GM18519 (cell line): ENCODE results near the gene GLP2R.

Experiments used
- ATAC-seq: cut with Tn5 transposase; IDR thresholded peaks from one replicate; pipeline ENCODE4 v1.9.1; 2021; ENCODE audit warnings: mild to moderate bottlenecking, moderate library complexity; ENCODE audit not compliant: unreplicated experiment, low FRiP score

The GLP2R gene

DNA sequence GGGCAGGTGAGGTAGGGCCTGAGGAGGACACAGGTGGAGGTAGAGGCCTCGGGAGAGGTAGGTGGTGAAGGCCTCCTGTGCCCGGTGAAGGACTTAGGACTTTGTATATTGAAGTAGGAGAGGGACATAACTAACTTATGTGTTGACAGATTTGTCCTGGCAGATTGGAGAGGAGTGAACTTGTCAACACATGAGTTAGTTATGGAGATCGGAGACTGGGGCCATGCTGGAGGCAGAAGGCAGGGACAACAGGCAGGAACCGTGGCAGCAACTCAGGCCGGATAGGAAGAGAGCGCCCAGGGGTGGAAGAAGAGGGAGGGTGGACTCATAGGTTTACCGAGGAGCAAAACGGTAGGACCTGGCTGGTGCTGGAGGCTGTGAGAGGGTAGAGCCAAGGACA is 18.4 kb downstream of the GLP2R start:
- no peak for ATAC-seq

DNA sequence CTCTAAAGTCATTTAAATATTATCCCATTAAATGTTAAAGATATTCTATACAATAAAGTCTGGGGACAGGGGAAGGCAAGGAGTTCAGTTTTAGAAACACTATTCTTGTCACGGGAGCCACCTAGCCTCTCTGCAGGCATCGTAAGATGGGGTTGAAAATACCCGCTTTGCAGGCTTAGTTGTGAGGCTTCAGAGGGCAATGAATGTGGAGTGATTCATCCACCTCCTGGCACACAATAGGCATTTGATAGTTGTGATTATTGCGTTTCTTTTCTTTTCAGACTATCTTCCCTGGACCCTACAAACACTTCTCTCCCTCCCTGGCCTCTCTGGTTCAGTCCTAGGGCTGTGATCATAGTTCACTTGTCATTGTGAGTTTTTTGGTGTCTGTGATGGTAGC is 19.6 kb downstream of the GLP2R start:
- no peak for ATAC-seq

DNA sequence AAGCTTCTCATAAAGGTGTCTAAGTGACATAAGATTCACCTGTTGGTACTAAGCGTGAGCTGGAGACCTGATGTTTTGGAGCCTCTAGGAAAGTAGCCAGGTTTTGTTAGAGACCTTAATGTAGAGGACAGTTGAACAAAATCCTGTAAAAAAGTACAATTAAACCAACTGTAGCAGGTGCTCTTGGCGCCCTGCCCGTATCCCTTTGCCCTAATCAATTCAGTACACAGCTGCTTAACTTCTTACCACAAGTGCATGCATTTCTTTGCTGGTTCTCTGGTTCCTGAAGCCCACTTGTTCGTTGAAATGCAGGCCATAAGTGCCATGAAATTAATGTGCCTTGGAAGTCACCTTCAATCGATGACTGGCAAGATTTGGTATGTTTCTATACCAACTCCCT is 24.4 kb downstream of the GLP2R start:
- no peak for ATAC-seq

DNA sequence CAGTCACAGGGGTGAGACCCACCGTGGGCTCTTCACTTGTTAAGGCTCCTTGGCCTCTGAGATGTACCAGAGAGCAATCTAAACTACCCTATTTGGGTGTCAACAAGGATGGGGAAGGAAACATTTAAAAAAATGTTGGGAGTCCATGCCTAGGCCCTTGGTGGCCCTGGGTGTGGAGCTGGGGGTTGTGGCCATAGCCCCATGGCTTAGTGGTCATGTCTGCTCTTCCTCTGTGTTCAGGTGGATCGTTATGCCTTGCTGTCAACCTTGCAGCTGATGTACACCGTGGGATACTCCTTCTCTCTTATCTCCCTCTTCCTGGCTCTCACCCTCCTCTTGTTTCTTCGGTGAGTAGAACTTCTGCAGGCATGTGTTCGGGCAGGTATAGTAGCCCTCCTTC is 28.5 kb downstream of the GLP2R start:
- no peak for ATAC-seq

DNA sequence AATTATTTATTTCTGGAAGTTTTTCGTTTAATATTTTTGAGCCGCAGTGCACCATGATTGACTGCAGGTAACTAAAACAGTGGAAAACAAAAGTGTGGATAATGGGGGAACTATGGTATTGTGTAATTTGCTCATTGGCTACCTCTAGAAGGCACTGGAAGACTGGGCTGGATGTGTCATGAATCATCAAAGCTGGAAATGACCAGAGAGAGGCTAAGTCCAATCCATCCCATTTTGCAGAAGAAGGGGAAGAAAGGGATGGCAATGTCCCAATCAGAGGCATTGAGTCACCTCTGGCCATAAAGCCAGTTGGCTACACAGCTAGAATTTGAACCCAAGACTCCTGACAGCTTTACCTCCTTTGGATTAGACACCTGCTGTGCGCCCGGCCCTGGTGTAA is 29.3 kb downstream of the GLP2R start:
- no peak for ATAC-seq

DNA sequence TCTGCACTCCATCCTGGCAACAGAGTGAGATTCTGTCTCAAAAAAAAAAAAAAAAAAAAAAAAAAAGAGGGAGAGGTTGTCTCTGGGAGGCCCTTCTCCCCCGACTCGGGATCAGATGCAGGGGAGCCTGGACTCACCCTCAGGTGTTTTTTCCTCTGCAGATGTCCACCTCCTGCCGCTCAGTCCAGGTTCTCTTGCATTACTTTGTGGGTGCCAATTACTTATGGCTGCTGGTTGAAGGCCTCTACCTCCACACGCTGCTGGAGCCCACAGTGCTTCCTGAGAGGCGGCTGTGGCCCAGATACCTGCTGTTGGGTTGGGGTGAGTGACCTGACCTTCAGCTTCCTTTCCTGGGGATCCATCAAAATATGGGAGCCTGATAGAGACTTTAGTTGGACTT is 34.1 kb downstream of the GLP2R start:
- no peak for ATAC-seq

DNA sequence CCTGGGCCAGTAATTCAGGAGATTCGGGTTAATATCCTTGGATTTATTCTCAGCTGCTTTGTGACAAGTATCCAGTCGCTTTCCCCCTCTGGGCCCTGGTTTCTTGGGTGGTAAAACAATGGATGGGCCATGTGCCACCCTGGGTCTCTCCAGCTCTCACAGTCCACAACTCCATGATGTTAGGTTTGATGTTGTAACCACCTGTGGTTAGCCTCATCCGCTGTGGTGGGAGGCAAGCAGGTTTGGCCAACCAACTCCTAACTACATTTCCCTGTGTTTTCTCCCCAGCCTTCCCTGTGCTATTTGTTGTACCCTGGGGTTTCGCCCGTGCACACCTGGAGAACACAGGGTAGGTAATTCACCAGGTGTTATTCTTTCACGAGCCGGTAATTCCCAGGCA is 35.1 kb downstream of the GLP2R start:
- no peak for ATAC-seq

DNA sequence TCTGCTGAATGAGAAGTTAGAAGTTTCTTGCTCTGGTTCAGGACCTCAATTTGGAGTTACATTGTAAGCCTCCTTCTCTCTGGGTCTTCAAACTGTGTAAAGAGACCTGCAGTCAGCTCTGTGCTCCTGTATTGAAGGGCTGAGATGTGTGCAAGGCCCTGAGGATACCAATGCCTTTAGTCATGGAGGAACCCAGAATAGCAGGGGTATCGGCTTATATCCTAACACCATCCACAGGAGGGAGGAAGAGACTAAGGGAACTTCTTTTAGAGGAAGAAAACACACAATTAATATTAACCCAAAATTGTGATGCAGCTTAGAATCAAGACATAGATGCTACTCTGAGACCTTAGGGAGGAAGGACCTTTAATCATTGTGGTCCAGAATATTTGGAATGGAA is 36.5 kb downstream of the GLP2R start:
- ATAC-seq, result no peak

DNA sequence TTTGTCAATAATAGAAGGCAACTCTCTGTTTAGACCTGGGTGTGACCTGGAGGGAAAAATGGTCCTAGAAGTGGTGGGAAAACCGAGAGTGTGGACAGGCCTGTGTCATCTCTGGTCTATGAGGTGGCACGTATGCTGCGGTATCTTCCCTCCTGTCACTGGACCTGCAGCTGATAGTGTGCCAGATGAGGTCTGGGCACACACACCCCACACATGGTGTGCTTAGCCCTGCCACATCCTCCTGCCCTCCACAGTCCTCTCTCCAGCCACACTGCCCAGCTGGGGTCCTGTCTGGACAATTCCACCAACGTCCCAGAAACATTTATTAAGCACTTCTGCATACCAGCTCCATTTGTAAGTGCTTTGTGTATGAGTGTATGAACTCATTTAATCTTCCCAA is 37.2 kb downstream of the GLP2R start:
- ATAC-seq, result no peak

DNA sequence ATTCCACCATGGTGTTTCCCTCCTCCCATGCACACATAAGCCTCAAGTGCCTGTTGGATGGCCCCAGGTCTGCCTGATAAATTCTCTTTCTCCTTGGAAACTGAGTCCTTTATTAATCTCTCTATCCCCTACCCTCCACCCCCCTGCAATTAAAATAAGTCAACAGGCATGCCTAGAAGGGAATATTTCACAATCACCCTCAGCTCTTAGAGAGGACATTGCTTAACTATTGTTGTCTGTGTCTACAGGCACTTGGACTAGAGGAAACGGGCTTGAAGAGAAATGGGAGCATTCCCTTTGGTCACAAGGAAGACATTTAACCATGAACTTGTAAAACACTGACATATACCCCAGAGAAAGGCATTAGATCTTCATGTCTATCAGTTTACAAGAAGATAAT is 39.9 kb downstream of the GLP2R start:
- ATAC-seq, result no peak

DNA sequence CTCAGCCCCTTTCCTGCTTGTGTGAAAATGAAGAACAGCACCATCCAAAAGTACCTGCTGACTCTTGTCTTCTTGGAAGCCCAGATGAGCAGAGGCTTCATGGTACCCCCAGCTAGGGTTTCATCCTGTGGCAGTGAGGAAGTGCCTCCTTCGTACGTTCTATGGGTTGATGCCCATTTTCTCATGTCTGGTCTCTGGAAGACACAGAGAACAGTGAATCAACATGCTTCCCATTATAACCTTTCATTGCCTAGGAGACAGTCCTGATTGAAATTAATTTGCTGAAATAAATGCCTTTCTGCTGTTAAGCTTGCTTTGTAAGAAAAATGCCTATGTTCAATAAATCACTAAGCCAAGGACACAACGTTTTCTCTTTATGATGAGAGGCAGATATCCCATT is 42.8 kb downstream of the GLP2R start:
- no peak for ATAC-seq

DNA sequence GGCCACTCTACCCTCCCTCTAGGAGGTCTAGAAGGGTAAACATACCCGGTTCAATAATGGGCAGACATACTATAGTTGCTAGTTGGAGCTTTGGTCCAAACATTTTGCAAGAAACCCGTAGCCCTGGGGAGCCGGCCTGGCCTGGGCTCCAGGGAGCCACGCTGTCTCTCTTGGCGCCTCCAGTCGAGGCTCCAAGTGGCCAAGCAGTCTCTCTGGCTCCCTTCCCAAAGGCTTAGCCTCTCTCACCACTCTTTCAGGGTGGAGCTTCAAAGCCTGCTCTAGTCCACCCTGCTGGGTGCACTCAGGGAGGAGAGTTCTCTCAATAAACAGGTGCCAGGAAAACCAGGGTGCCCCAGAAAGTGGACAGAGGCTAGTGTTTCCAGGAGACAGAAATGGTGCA is 47.1 kb downstream of the GLP2R start:
- ATAC-seq, result no peak

DNA sequence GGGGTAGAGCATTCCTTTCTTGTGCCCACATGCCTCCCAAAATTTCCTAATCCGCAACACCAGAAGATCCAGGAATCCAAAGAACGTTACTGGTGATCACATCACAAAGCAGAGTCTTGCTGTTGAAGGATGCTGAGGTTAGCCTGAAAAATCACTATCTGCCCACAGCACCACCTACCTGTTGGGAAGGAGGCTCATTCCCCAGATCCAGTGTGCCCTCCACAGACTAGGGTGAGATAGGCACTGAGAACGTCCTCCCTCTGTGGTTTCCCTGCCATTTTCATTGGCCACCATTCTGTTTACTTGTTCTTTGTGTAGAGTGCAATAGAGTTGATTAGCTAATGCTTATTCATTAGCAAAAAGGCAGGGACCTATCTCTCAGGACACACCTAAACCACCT is 49.0 kb downstream of the GLP2R start:
- ATAC-seq, result no peak

DNA sequence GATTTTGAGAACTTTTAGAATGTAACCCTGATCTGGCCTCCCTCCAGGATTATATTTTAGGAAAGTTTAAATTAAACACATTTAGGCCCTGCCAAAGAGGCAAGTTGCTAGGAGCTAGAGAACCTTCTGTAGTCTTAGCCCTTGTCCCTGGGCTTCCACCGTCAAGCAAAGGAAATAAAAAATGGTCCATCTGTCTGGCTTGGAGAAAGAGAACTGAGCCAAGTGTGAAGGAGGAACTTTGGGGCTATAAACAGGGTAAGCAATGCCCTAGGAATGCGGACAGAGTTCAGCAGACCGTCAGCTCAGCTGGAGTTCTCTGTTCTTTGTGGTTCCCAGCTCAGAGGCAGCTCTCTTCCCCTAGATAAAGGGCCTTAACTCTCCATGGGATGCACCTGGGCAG is 49.7 kb downstream of the GLP2R start:
- ATAC-seq, result no peak

DNA sequence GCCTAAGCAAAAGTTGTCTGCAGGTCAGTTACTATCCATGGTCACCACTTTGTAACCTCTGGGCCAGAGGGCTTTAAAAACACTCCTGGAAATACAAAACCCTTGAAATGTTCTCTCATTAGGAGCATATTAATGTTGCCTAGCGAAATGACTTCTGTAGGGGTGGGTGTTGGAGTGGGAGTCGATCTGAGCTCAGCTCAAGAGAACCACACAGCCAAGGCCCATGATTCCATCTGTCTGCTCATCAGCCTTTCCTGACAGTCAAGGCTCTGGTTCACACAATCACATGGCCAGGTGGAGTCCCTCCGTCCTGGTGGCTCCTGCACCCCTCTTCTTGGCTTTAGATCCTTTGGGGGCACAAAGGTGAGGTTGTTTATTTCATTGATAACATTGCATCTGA is 52.6 kb downstream of the GLP2R start:
- ATAC-seq, result no peak

DNA sequence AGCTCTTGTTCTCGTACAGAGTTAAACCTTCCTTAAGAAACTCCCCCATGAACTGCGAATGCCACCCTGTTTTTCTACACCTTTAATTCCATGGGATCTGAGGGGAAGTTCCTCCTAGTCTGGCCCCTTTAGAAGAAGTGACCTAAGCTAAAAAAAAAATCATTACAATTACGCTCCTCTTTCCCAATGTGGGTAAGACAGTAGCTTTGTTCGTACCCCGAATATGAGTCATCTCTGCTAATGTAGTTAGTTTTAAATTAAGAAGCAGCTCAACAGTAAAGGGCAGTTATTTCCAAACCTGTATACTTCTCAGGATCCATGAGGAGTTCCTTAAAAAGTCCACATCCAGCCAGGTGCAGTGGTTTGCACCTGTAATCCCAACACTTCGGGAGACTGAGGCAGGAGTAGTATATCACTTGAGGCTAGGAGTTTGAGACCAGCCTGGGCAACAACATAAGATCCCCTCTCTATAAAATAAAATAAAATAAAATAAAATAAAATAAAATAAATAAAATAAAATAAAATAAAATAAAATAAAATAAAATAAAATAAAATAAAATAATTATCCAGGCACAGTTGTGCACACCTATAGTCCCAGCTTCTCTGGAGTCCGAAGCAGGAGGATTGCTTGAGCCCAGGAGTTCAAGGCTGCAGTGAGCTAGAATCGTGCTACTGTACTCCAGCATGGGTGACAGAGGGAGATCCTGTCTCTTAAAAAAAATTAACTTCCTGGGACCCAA is 53.2 kb downstream of the GLP2R start:
- no peak for ATAC-seq

DNA sequence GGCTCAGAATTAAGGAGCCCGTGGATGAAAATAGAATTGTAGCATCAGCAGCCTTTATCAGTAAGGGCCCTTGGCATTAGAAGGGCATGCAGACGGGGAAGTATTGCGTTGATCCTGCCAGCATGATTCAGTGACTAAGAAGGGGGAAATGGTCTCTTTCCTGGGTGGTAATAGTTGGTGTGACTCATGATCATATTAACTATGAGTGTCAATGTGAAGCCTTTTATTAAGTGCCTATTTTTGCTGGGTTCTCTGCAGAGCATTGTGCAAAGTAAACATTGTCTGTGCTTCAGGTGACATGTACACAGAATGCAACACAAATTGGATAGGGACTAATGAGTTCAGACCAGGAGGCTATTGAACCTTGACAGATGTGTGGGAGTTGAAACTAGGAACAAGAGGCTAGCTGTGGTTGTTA is 54.9 kb downstream of the GLP2R start:
- ATAC-seq, result no peak

DNA sequence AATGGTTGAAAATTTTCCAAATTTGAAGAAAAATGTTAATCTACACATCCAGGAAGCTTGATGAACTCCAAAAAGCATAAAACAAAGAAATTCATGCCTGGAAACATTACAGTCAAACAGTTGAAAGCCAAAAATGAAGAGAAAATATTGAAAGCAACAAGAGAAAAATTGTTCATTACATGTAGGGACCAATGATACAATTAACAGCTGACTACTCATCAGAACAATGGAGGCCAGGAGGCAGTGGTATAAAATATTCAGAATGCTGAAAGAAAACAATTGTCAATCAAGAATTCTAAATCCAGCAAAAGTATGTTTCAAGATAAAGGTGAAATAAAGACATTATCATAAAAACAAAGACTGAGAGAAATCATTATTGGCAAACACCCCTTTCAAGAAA is 57.7 kb downstream of the GLP2R start:
- no peak for ATAC-seq

DNA sequence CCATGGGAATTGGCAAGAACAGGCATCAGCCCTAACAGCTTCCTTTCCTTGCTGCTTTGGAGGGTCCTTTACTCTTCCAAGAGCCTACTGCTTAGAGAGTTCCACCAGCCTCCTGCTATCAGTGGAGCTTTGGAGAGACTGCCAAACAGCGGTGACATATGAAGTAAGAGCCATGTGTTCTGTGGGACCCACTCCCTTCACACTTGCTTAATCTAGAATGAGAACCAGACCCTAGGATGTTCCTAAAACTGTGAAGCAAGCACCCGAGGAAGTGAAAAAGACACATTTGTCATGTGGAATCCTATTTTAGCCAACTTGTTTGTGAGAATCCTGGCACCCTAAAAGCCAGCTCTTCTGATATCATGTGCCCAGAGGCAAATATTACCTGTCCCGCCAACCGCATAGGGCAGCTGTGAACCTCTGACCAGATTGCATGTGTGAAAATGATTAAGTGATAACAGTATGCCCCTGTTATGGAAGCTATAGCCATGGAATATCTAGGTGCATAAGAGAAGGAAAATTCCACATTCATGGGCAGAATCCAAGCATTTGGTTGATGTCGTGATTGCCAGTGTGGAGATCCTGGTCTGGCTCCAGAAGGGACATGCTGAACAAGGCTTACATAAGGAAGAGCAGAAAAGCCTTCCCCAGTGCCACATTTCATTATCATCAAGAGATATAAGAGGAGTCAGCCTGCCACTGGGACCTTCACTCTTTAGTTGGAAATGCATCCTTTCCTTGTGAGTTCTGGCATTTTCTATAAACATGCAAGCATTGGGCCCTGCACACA is 60.6 kb downstream of the GLP2R start:
- ATAC-seq, result no peak

DNA sequence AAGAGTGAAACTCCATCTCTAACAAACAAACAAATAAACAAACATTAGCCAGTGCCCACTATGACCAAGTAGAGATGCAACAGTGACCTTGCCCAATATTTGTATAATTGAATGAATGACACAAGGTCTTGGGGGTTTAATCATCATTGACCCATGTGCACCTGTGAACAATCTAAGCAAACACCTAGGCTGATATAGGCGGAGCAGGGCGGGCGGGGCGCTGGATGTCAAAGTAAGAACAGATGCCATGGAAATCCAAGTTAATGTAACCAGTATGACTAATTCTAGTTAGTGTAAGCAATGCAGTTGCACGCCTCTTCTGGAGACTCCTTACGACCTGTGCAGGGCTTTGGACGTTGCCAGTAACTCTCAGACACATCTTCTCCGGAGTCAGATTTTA is 61.8 kb downstream of the GLP2R start:
- ATAC-seq, result no peak

DNA sequence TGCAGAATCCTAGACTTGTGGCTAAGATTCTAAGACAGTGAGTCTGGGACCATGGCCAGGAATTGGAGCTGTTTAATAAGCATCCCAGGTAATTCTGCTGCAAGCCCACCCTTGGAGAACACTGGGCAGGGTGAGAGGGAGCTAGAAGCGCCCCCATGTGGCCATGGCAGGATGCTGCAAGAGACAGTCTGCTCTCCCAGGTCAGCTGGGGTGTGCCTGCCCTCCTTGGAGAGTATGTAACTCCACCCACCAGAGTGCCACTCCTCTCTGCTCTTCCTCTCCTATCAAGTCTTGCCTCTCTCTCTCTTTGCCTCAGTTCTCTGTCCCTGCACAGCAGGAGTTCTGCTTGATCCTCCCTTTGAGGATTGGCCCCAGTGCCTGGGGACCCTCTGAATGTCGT is 64.4 kb downstream of the GLP2R start:
- no peak for ATAC-seq

DNA sequence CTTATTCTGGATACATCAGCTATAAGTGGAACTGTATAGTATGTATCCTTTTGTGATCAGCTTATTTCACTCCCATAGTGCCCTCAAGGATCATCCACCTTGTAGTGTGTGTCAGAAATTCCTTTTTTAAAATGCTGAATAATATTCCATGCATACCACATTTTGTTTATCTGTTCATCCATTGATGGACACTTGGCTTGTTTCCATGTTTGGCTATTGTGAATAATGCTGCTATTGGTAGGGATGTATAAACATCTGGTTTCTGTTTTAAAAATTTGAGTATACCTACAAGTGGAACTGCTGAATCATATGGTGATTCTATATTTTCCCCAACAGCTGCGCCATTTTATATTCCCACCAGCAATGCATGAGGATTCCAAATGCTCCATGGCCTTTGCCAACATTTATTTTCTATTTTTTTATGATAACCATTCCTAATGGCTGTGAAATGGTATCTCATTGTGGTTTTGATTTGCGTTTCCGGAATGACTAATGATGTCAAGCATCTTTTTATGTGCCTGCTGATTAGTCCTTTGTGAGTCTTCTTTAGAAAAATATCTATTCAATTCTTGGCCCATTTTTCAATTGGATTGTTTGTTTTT is 67.8 kb downstream of the GLP2R start:
- no peak for ATAC-seq
